GM04504 (cell line): Measurements from ENCODE around the gene CYP46A1.

Experiments
- DNase-seq: peaks from one replicate; pipeline ENCODE4 v3.0.0-alpha.2; 2012; ENCODE audit warnings: low read depth

CYP46A1 gene

GRCh38 chr14:99689266-99690236, 5.5 kb downstream of the CYP46A1 start:
- no peak for DNase-seq

- no peak for DNase-seq
These were observed 6.5 kb downstream of the CYP46A1 start for GRCh38 chr14:99690636-99691035.

- DNase-seq: no peak
These were observed 7.2 kb downstream of the CYP46A1 start for GRCh38 chr14:99691111-99691885.

GRCh38 chr14:99693918-99694317, 9.8 kb downstream of the CYP46A1 start:
- DNase-seq: no peak

DNA sequence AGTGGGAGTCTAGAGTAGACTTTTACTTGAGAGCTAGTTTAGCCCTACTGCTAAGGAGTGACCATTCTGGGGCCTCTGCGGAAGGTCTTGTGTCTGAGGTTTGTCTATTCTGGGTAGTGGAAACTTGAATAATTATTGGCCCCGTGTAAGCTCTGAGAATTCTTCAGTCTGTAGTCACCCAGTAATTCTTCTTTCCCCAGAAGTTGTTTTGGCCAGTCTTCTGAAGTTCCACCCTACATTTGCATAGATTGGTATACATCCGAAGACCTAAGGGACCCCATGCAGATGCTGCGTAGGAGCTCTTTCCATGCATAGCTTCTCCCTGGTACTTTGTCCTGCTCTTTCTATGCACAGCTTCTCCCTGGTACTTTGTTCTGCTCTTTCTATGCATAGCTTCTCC, 12.8 kb downstream of the CYP46A1 start:
- no peak for DNase-seq

- no peak for DNase-seq
These were observed 14.1 kb downstream of the CYP46A1 start for GRCh38 chr14:99698236-99698635.

DNA sequence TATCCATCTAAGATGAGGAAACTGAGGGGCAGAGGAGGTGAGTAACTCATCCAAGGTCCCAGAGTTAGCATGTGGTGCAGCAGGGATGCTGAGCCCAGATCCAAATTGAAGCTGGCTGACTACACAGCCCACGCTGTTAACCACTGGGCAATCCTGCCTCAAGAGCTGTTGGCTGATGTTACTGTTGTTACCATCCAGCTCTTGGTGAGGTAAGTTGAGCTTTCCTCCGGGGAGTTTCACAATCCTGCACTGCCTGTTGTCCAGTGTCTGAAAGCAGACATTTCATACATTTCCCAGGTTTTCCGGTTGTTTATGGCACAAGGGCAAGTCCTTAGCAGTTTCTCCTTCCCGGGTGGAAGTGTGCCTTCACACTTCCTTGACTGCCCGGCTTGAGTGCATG, 14.5 kb downstream of the CYP46A1 start:
- DNase-seq: no peak

DNA sequence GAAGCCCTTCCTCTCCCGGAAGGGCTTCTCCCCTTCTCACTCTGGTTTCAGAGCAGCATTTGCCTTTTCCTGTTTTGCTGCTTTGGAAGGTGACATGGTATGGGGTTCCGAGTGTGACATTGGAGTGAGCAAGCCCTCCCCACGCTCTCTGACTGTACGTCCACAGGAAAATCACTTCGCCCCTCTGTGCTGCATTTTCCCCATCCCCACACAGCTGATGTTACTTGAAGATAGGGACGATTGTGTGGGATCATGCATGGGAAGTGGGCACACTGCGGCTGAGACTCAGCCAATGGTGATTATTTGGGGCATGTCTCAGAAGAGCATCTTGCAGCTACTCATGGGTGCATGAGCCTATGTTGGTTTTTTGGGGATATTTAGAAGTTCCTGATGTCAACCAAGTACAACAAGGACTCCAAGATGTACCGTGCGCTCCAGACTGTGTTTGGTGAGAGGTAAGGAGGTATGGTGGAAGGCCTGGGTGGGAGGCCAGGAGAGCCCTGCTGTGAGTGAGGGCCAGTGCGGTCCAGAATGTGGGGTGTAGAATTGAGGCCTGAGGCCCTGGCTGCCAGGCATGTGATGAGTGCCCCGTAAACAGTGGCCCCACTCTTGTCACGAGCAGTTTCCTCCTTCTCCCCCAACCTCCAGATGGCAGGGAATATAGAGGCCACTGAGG, 15.1 kb downstream of the CYP46A1 start:
- DNase-seq: no peak

- DNase-seq: no peak
These were observed 15.8 kb downstream of the CYP46A1 start for GRCh38 chr14:99699861-99700260.

DNA sequence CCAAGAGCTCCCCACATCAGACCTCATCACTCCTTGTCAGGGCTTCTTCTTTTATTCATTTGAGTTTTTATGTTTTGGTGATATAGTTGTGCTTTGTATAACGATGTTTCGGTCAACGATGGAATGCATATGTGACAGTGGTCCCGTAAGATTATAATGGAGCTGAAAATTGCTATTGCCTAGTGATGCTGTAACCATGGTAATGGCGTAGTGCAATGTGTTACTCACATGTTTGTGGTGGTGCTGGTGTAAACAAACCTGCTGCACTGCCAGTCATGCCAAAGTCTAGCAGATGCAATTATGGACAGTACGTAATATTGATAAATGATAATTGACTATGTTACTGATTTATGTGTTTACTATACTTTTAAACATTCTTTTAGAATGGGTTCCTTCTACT, 16.3 kb downstream of the CYP46A1 start:
- DNase-seq: no peak

- DNase-seq: no peak
These were observed 17.2 kb downstream of the CYP46A1 start for GRCh38 chr14:99701260-99701659.

GRCh38 chr14:99702115-99702514, 18.0 kb downstream of the CYP46A1 start:
- DNase-seq: no peak

DNA sequence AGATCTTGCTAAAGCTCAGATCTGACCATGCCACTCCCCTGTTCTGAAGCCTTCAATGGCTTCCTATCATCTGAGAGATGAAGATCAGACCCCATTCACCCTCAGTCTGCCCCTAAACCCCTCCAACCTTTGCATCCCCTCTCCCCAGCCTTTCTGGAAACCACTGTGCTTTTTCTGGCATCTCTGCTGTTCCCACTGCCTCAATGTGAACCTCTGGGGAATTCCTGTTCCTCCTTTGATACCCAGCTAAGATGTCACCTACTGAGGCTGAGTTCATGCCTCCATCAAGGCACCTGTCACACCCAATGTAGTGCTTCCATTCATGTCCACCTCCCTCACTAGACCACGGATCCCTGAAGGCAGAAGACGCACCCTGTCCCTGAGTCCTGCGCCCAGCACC, 19.3 kb downstream of the CYP46A1 start:
- no peak for DNase-seq

DNA sequence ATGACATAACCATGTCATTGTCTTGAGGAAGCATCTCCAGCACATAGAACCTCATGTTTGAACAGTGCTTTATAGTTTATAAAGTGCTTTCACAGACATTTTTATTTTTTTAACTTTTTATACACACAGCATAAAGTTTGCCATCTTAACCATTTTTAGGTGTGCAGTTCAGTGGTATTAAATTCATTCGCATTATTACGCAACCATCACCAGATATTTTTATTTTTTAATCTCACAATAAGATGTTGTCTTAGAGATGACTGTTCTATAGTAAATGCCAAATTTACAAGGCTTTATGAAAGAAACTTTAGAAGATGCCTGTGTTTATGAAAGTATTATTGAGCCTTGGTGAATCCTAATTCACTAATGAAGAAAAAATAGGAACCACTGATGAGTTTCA, 19.9 kb downstream of the CYP46A1 start:
- no peak for DNase-seq

- DNase-seq: no peak
These were observed 22.2 kb downstream of the CYP46A1 start for GRCh38 chr14:99706107-99706900.

- DNase-seq: no peak
These were observed 23.3 kb downstream of the CYP46A1 start for GRCh38 chr14:99707420-99707819.

DNA sequence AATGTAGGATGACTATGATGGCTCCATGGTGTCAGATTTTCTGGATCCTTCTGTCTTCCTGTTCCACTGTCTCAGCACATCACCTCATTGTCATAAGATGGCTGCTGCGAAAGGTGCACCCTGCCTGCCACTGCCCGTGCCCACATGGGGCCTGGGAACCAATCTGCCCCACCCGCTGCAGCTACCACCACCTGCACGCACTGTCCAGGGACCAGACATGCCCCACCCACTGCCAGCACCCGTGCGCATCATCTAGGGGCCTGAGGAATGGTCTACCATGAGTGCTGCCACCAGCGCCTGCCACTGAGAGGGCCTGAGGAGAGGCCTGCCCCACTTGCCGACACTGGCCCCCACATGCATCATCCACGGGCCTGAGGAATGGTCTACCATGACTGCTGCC, 23.8 kb downstream of the CYP46A1 start:
- DNase-seq: no peak

DNA sequence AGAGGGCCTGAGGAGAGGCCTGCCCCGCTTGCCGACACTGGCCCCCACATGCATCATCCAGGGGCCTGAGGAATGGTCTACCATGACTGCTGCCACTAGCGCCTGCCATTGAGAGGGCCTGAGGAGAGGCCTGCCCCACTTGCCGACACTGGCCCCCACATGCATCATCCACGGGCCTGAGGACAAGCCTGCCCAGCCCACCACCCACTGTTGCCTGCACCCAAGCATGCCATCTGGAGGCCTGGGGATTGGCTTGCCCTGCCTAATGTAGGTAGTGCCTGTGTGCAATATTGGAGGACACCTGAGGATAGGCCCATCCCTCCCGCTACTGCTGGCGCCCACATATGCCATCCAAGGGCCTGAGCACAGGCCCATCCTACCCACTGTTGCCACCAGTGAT, 24.4 kb downstream of the CYP46A1 start:
- DNase-seq: no peak

- DNase-seq: no peak
These were observed 29.9 kb downstream of the CYP46A1 start for GRCh38 chr14:99713972-99714371.

DNA sequence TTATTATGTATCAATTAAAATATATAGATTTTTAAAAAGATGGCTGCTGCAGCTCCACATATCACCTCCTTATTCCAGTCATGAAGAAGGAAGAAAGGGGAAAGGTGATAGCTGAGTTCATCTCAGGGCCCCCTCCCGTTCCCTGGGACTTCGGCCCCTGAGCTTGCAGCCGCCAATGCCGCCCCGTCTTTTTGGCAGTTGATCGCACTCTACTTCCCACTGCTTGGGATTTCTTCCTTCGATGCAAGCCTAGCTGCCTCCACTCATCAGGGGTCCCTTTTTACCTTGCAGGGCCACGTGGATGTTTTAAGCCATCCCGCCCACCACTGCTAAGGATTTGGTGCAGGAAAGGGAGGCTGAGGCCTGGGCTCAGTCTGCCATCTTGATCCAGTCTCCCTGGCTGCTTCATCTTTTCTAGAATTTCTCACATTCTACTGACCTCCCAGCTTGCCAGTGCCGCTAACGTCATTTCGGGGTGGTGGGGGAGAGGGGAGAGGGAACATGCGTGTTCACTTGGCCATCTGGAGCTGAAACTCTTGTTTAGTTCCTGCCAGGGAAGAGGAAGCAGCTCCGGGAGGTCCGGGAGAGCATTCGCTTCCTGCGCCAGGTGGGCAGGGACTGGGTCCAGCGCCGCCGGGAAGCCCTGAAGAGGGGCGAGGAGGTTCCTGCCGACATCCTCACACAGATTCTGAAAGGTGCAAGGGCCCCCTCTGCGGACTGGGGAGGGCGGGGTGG, 31.3 kb downstream of the CYP46A1 start:
- no peak for DNase-seq
